Neutrophil (primary cell): ENCODE results near the gene COLEC12.

ENCODE experiments used
- H3K27ac ChIP-seq: fragments of 200-600 bp; sonication (generic); 2 replicates; pipeline ENCODE4 v1.5.1; 2016; ENCODE audit warnings: mild to moderate bottlenecking, moderate library complexity
- H3K27me3 ChIP-seq: fragments of 200-600 bp; sonication (generic); 2 replicates; pipeline ENCODE4 v1.6.0; 2016; ENCODE audit warnings: mild to moderate bottlenecking
- H3K36me3 ChIP-seq: fragments of 200-600 bp; sonication (generic); 2 replicates; pipeline ENCODE4 v1.5.1; 2017
- H3K4me1 ChIP-seq, 2 experiments: fragments of 200-600 bp in 1 of 2; sonication (generic) in 1 of 2; 1 replicate in 1 of 2; 2 replicates in 1 of 2; pipeline versions ENCODE4 v1.5.1 to v1.6.1; 2013 to 2016; ENCODE audit warnings: low read depth in 1 of 2, low read length in 1 of 2, mild to moderate bottlenecking in 1 of 2, moderate library complexity in 1 of 2; ENCODE audit not compliant: control insufficient read depth in 1 of 2, insufficient read depth in 1 of 2
- H3K4me3 ChIP-seq, 2 experiments: fragments of 200-600 bp in 1 of 2; sonication (generic) in 1 of 2; 1 replicate in 1 of 2; 2 replicates in 1 of 2; pipeline ENCODE4 v1.5.1; 2013 to 2016; ENCODE audit warnings: low read depth in 1 of 2, low read length in 1 of 2, mild to moderate bottlenecking in 1 of 2, moderate library complexity in 1 of 2
- H3K9me3 ChIP-seq: fragments of 200-600 bp; sonication (generic); 2 replicates; pipeline ENCODE4 v1.5.1; 2016
- TF ChIP-seq, protein P1 (sequence below): fragments of 200-600 bp; sonication (generic); IDR thresholded peaks from 2 replicates; pipeline ENCODE4 v1.5.1; 2016; ENCODE audit warnings: antibody characterized with exemption

COLEC12 gene

DNA sequence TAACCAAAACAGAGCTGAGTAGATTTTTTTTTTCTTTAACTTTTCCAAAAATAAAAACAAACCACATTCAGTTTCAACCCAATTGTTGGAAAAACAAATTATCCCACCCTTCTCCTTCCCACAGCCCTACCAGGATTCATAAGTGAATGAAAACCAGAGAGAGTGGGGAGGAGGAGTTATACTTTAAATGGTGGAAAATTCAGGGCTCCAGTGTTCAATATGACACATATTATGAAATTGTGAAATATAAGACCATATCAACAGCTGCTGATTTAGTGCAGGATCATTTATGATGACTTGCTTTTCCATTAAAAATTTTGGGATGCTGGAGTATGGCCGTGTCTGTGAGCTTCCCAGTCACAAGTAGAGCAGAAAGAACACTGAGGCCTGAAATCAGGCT, 26.7 kb downstream of the COLEC12 start:
- Histone ChIP-seq H3K4me3 (no peak overlapping the region), H3K36me3 (no peaks in the 10 kb centered on the region), H3K27ac (no peak overlapping the region), H3K27me3 (no peaks in the 10 kb centered on the region), H3K4me1 (peaks cover 24 to 39% of the 10 kb centered on the region in 2 experiments), H3K9me3 (no peaks in the 10 kb centered on the region)
- TF ChIP-seq, protein P1, sequence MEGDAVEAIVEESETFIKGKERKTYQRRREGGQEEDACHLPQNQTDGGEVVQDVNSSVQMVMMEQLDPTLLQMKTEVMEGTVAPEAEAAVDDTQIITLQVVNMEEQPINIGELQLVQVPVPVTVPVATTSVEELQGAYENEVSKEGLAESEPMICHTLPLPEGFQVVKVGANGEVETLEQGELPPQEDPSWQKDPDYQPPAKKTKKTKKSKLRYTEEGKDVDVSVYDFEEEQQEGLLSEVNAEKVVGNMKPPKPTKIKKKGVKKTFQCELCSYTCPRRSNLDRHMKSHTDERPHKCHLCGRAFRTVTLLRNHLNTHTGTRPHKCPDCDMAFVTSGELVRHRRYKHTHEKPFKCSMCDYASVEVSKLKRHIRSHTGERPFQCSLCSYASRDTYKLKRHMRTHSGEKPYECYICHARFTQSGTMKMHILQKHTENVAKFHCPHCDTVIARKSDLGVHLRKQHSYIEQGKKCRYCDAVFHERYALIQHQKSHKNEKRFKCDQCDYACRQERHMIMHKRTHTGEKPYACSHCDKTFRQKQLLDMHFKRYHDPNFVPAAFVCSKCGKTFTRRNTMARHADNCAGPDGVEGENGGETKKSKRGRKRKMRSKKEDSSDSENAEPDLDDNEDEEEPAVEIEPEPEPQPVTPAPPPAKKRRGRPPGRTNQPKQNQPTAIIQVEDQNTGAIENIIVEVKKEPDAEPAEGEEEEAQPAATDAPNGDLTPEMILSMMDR, result no peak

DNA sequence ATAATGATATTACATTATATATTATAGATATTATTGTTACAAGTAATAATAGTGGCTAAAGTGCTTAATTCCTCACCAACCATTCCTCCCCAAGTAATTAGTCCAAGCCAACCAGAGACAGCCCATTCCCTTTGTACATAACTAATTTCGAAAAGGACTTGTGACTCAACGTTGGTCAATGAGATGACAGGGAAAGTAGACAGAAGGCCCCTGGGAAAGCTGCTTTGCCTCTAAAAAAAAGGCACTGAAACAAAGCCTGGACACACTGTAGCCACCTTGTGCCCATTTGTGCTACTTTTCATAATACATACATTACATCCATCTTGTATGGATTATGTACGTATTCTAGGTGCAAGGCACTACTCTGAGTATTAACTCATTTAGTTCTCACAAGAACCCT, 28.8 kb downstream of the COLEC12 start:
- H3K36me3 ChIP-seq, result no peaks in the 10 kb centered on the region
- H3K9me3 ChIP-seq, result no peaks in the 10 kb centered on the region
- H3K4me3 ChIP-seq, result no peak overlapping the region
- no peaks in the 10 kb centered on the region for H3K27me3 ChIP-seq
- TF ChIP-seq, protein P1, result no peak
- peak overlapping the region; percentile 13 for H3K27ac ChIP-seq
- H3K4me1 ChIP-seq, result peaks cover 24 to 33% of the 10 kb centered on the region in 2 experiments

GRCh38 chr18:470661-471501, 29.6 kb downstream of the COLEC12 start:
- Histone ChIP-seq H3K9me3 (no peaks in the 10 kb centered on the region), H3K4me1 (peaks cover 24 to 33% of the 10 kb centered on the region in 2 experiments), H3K4me3 (no peak overlapping the region), H3K27me3 (no peaks in the 10 kb centered on the region), H3K27ac (peak overlapping the region; percentile 57), H3K36me3 (no peaks in the 10 kb centered on the region)
- TF ChIP-seq, protein P1, result no peak

- TF ChIP-seq, protein P1, result no peak
- no peaks in the 10 kb centered on the region for H3K27me3 ChIP-seq
Observed at GRCh38 chr18:468955-469790, 31.3 kb downstream of the COLEC12 start.

GRCh38 chr18:463827-464541, 36.5 kb downstream of the COLEC12 start:
- H3K36me3 ChIP-seq, result no peaks in the 10 kb centered on the region
- H3K27ac ChIP-seq, result peak overlapping the region; percentile 77
- TF ChIP-seq, protein P1, result no peak
- H3K4me3 ChIP-seq, result peak overlapping the region in 1 of 2 experiments; percentile 42
- no peaks in the 10 kb centered on the region for H3K9me3 ChIP-seq
- no peaks in the 10 kb centered on the region for H3K27me3 ChIP-seq
- peaks cover 26 to 30% of the 10 kb centered on the region in 2 experiments for H3K4me1 ChIP-seq

More at GRCh38 chr18:468955-469790, 31.3 kb downstream of the COLEC12 start:
- Histone ChIP-seq H3K27ac (peak overlapping the region; percentile 3), H3K36me3 (no peaks in the 10 kb centered on the region), H3K4me1 (peaks cover 36 to 47% of the 10 kb centered on the region in 2 experiments), H3K4me3 (no peak overlapping the region), H3K9me3 (no peaks in the 10 kb centered on the region)
